ENCODE measurements around the gene ZNF678.
"Not testable (repeated sequence)": the region's sequence is repeated elsewhere in the genome, so short reads cannot be mapped to it uniquely, and the experiment has no call there.

ZNF678 gene

DNA sequence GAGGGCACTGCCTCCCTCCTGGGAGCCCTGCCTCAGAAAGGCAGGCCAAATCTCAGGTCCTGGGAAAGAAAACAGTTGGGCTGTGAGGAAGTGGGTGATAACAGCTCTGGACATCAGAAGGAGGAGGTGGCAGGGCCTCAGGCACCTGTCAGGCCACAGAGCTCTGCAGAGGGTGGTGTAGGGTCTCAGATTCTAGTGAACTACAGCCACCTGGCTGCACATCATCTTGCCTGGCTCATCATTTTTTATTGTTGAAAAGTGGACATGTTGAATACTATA, 15.3 kb upstream of the ZNF678 start:
- H3K9me3 ChIP-seq, result peaks cover 0 to 15% (median 5%) of the 10 kb centered on the region in 3 donors
- no peak overlapping the region for H3K27ac ChIP-seq
- H3K27me3 ChIP-seq, result no peaks in the 10 kb centered on the region
- H3K36me3 ChIP-seq, result peaks cover 0 to 7% (median 0%) of the 10 kb centered on the region in 3 donors
- no peak overlapping the region for H3K4me3 ChIP-seq
- TF ChIP-seq, protein P1, sequence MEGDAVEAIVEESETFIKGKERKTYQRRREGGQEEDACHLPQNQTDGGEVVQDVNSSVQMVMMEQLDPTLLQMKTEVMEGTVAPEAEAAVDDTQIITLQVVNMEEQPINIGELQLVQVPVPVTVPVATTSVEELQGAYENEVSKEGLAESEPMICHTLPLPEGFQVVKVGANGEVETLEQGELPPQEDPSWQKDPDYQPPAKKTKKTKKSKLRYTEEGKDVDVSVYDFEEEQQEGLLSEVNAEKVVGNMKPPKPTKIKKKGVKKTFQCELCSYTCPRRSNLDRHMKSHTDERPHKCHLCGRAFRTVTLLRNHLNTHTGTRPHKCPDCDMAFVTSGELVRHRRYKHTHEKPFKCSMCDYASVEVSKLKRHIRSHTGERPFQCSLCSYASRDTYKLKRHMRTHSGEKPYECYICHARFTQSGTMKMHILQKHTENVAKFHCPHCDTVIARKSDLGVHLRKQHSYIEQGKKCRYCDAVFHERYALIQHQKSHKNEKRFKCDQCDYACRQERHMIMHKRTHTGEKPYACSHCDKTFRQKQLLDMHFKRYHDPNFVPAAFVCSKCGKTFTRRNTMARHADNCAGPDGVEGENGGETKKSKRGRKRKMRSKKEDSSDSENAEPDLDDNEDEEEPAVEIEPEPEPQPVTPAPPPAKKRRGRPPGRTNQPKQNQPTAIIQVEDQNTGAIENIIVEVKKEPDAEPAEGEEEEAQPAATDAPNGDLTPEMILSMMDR (IDR thresholded peaks at IDR 0.05), result no peak
- DNase-seq, result no peak
- peaks cover 0 to 3% (median under 1%) of the 10 kb centered on the region in 4 donors for H3K4me1 ChIP-seq
- intact Hi-C loops (cut with DNase I; ENCODE audit: low total_unique reads), result no loop called here

GRCh38 chr1:227548448-227548847, 14.9 kb upstream of the ZNF678 start:
- H3K9me3 ChIP-seq, result peaks cover 0 to 15% (median 5%) of the 10 kb centered on the region in 3 donors
- H3K27me3 ChIP-seq, result no peaks in the 10 kb centered on the region
- intact Hi-C loops (cut with DNase I; ENCODE audit: low total_unique reads), result no loop called here
- peaks cover 0 to 7% (median 0%) of the 10 kb centered on the region in 3 donors for H3K36me3 ChIP-seq
- no peaks in the 10 kb centered on the region for H3K4me1 ChIP-seq
- TF ChIP-seq, protein P1 (IDR thresholded peaks at IDR 0.05), result no peak
- no peak overlapping the region for H3K4me3 ChIP-seq
- no peak overlapping the region for H3K27ac ChIP-seq
- DNase-seq, result no peak

DNA sequence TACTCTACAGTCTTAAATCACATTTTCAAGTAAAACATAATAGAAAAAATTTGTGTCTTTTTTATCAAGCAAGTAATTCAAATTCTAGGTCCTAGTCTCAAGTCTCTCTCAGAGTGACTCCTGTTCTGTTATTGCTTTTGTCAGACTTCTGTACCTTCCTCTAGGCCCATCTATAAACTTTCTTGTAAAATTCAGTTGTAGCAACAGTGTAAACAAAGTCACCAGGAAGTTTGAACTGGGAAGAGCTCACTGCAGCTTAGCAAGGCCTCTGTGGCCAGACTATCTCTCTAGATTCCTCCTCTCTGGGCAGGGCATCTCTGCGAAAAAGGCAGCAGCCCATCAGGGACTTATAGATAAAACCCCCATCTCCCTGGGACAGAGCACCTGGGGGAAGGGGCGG, 13.5 kb upstream of the ZNF678 start:
- Histone ChIP-seq H3K4me3 (no peak overlapping the region), H3K36me3 (peaks cover 0 to 7% (median 0%) of the 10 kb centered on the region in 3 donors), H3K4me1 (no peaks in the 10 kb centered on the region), H3K27ac (no peak overlapping the region), H3K9me3 (peaks cover 0 to 21% (median 14%) of the 10 kb centered on the region in 3 donors), H3K27me3 (no peaks in the 10 kb centered on the region)
- intact Hi-C loops (cut with DNase I; ENCODE audit: low total_unique reads), result no loop called here
- TF ChIP-seq, protein P1 (IDR thresholded peaks at IDR 0.05), result no peak
- no peak for DNase-seq

DNA sequence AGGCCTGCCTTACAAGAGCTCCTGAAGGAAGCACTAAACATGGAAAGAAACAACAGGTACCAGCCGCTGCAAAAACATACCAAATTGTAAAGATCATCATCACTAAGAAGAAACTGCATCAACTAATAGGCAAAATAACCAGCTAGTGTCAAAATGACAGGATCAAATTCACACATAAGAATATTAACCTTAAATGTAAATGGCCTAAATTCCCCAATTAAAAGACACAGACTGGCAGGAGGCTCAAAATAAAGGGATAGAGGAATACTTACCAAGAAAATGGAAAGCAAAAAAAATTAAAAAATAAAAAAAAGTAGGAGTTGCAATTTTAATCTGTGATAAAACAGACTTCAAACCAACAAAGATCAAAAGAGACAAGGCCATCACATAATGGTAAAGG, 11.5 kb upstream of the ZNF678 start:
- H3K27ac ChIP-seq; H3K4me1 ChIP-seq; DNase-seq; H3K27me3 ChIP-seq; H3K36me3 ChIP-seq; H3K4me3 ChIP-seq; intact Hi-C loops (cut with DNase I; ENCODE audit: low total_unique reads): not testable (repeated sequence)
- peaks cover 0 to 21% (median 14%) of the 10 kb centered on the region in 3 donors for H3K9me3 ChIP-seq

GRCh38 chr1:227556288-227556687, 7.1 kb upstream of the ZNF678 start:
- H3K9me3 ChIP-seq, result peaks cover 0 to 20% (median 13%) of the 10 kb centered on the region in 3 donors
- TF ChIP-seq, protein P1 (IDR thresholded peaks at IDR 0.05), result no peak
- no peak for DNase-seq
- H3K4me1 ChIP-seq, result peaks cover 0 to 11% (median 6%) of the 10 kb centered on the region in 4 donors
- H3K27ac ChIP-seq, result no peak overlapping the region
- intact Hi-C loops (cut with DNase I; ENCODE audit: low total_unique reads), result loop anchor here (5.0 kb wide), 1 partner anchor 176 kb away; no protein-coding TSS in a partner anchor
- H3K36me3 ChIP-seq, result peaks cover 0 to 7% (median 0%) of the 10 kb centered on the region in 3 donors
- peaks cover 0 to 31% of the 10 kb centered on the region in 2 donors for H3K27me3 ChIP-seq
- no peak overlapping the region for H3K4me3 ChIP-seq

DNA sequence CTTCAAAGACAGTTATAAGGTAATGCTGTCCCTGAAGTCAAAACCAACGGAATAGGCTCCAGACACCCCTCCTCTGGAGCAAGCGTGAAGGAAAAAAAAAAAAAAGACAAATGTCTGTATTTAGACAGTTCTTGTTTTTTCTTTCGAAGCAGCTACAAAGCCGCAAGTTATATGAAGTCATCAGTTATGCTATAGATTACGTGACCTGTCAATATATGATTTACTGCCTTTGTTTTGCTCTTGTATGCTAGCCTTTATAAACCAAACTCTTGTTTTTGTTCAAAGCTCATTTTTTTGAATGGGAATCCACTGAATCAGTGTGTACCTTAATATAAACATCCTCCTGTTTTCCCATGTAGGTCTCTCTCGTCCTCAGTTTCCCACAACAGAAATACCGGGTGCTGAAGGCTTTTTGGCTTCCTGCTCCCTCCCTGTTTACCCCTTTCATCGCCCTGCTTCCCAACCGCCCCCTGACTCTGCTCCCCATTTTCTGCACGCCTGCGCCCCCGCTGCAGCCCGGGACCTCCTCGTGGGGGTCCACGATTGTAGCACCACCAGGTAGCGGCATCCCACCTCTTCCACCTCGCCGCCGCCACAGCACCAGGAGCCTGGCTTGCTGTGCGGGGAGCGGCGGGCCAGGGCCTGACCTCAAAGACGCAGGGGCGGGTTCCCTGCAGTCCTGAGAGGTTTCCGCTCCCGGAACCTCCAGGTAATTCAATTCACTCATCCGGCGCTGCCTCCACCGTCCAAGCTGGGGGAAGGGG, 5.2 kb upstream of the ZNF678 start:
- intact Hi-C loops (cut with DNase I; ENCODE audit: low total_unique reads), result loop anchor here (5.0 kb wide), 1 partner anchor 174 kb away; no protein-coding TSS in a partner anchor
- TF ChIP-seq, protein P1 (IDR thresholded peaks at IDR 0.05), result no peak
- Histone ChIP-seq H3K4me1 (peaks cover 0 to 12% (median 6%) of the 10 kb centered on the region in 4 donors), H3K4me3 (no peak overlapping the region), H3K36me3 (no peaks in the 10 kb centered on the region), H3K27ac (no peak overlapping the region), H3K27me3 (peaks cover 0 to 31% of the 10 kb centered on the region in 2 donors), H3K9me3 (peaks cover 0 to 9% (median 6%) of the 10 kb centered on the region in 3 donors)
- no peak for DNase-seq

Measured in tibial artery (tissue), 4 donors.